ENCODE data around the gene INS. TPM values are rescaled to one million over a fixed set of nuclear protein-coding genes. Genes with fewer than 3 reads are reported as not detected.

INS gene
- total and polyA plus RNA-seq, 2 of the 8 experiments (the other 6 are each of a cell fraction or from before 2014, with no cell fraction given) = not detected

- TF ChIP-seq, protein P1, sequence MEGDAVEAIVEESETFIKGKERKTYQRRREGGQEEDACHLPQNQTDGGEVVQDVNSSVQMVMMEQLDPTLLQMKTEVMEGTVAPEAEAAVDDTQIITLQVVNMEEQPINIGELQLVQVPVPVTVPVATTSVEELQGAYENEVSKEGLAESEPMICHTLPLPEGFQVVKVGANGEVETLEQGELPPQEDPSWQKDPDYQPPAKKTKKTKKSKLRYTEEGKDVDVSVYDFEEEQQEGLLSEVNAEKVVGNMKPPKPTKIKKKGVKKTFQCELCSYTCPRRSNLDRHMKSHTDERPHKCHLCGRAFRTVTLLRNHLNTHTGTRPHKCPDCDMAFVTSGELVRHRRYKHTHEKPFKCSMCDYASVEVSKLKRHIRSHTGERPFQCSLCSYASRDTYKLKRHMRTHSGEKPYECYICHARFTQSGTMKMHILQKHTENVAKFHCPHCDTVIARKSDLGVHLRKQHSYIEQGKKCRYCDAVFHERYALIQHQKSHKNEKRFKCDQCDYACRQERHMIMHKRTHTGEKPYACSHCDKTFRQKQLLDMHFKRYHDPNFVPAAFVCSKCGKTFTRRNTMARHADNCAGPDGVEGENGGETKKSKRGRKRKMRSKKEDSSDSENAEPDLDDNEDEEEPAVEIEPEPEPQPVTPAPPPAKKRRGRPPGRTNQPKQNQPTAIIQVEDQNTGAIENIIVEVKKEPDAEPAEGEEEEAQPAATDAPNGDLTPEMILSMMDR (IDR thresholded peaks at IDR 0.05; ENCODE audit: control extremely low read depth in 1 of 3, insufficient read depth in 1 of 3, low read depth in 1 of 3, low read length in 3 of 3) = no peak
- TF ChIP-seq CHD7 (IDR thresholded peaks at IDR 0.05; ENCODE audit: insufficient replicate concordance, low read length) = no peak
- no peak for TF ChIP-seq ATF2 (IDR thresholded peaks at IDR 0.05; ENCODE audit: low read length)
- no peak for TF ChIP-seq ZNF274 (IDR thresholded peaks at IDR 0.05; ENCODE audit: borderline replicate concordance, extremely low read depth, low read length)
- no peak for TF ChIP-seq EZH2 (IDR thresholded peaks at IDR 0.05; ENCODE audit: low read depth, low read length, severe bottlenecking)
- TF ChIP-seq SIRT6 (IDR thresholded peaks at IDR 0.05; ENCODE audit: low read length) = no peak
These were observed 8.0 kb upstream of the INS start (continued) for GRCh38 chr11:2169005-2169378.

All from H1 (cell line).